ENCODE measurements around the gene APRT.

Gene APRT

DNA sequence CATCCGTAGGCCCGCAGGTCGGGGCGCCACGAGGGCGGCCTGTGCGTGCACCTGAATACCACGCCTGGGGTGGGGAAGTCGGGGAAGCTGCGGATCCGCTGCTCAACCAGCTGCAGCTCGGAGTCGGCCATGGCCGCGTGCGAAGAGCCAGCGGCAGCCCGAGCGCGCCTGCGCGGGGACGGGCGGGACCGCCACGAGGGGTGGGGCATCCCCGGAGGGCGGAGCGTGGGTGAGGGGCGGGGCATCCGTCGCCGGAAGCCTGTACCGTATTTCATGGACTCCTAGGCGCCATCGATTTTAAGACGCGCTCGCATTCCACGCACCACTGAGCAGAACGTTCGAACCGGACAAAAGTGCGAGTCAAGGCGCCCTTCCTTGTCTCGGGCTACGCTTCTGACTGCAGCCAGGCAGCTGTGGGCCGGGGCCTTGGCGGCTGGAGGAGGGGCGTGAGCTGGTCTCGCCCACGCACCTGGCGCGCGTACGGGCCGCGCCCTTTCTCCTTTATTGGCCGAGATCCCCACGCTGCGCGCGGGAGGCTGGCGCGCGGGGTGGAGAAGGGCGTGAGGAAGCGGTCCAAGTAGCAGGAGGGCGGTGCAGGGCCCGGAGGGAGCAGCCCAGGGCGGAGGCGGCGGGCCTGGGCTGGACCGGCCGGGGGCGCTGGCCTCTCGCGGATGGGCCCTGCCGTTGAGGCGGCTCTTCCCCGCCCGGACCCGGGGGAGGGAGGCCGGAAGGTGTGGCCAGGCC is at the start of gene APRT:
TSS of gene APRT (minus strand) at position 160 of the 744 bp plus-strand sequence. CDS start at position 131, 29 bp downstream.
- peak; percentile 98 for DNase-seq

- no peak for DNase-seq
Observed at GRCh38 chr16:88861359-88861758, 49.6 kb upstream of the APRT start.

DNA sequence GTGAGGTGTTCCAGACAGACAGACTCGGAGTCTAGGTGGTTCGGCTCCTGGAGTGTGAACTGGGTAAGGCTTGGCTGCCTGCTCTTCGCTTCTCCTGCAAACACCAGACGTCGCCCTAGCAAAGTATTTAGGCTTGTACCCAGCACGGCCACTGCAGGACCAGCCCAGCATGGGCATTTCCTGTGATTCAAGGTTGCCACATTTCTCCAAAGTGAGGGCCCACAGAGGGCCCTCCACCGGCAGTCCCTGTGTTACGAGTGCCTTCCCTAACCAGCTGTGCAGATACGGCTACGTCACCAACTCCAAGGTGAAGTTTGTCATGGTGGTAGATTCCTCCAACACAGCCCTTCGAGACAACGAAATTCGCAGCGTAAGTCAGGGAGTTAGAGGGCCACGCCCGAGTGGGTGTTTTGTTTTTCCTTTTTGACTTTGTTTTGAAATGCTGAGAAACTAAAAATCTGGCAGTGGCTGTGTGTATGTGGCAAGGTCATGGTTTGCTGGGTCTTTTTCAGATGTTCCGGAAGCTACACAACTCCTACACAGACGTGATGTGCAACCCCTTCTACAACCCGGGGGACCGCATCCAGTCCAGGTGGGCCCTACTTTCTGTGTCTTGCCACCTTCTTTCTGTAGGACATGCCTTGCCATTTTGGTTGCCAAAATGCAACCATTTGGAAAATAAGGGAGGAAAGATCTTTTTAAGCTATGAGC is 47.8 kb upstream of the APRT start:
- no peak for DNase-seq

DNA sequence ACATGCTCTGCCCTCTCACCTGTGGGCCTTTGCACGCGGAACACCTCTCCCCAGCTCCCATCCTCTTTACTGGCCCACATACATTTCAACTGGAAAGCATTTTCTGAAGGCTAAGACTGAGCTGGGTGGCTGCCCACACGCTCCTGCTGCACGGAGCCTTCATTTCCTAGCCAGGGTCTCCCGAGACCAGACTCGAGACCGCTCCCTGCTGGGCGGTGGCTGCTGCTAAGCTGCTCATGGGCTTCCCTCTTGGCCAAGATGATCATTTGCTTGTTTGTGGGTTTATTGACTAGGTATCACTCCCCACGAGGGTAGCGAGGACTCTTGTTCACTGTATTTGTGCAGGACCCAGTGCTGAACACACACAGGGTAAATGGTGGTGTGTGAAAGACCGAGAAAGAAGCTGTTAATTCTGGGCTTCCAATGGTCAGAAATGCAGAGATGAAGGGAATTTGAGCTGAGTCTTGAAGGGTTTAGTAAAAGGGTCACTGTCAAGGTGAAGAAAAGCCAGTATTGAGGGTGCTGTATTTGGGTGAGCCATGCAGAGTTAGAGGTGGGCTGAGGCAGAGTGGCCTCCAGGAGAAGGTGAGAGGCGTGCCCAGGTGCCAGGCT is 46.1 kb upstream of the APRT start:
- peak; percentile 78 for DNase-seq

DNA sequence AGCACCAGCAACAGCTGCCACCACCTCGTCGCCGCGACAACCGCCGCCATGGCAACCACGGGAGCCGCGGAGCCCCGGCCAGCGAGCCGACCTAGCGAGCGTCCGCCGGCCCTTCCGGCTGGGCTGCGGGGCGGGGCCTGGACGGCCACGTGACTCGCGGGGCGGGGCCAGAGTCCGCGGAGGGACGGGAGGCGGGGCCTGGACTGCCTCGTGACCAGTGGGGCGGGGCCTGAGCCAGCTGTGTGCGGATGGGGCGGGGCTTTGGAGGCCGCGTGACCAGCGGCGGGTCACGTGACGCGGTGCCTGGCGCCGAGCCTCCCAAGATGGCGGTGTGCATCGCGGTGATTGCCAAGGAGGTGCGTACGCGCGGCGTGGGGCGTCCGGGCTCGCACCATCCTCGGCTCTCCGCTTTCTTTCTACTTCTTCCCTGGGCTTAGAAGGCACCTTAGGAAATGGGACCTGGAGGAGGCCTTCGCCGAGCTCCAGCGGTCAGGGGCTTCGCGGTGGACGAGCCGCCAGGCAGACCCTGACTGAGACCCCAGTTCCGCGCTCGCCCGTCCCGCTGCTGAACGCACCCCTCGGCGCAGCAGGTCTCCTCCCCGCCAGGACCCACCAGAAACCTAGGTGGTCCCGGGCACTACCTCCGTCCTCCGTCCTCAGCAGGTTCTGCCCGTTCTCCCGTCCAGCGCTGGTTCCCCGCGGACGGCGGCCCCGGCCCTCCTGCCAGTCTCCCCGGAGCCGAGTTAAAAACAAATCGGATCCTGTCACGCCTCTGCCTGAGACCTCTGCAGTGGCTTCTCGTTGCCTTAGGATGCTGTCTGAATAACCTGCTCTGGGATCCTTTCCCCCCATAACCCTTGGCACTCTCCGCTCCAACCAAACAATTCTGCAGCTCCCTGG is 45.4 kb upstream of the APRT start, which contains the start of the genes GALNS and TRAPPC2L:
TSS of gene GALNS (minus strand) at position 120 of the 900 bp plus-strand sequence. CDS start at position 50, 70 bp downstream.
TSS of gene TRAPPC2L (plus strand) at position 300 of the 900 bp plus-strand sequence. CDS start at position 324, 24 bp downstream.
- peak; percentile 100 for DNase-seq

DNA sequence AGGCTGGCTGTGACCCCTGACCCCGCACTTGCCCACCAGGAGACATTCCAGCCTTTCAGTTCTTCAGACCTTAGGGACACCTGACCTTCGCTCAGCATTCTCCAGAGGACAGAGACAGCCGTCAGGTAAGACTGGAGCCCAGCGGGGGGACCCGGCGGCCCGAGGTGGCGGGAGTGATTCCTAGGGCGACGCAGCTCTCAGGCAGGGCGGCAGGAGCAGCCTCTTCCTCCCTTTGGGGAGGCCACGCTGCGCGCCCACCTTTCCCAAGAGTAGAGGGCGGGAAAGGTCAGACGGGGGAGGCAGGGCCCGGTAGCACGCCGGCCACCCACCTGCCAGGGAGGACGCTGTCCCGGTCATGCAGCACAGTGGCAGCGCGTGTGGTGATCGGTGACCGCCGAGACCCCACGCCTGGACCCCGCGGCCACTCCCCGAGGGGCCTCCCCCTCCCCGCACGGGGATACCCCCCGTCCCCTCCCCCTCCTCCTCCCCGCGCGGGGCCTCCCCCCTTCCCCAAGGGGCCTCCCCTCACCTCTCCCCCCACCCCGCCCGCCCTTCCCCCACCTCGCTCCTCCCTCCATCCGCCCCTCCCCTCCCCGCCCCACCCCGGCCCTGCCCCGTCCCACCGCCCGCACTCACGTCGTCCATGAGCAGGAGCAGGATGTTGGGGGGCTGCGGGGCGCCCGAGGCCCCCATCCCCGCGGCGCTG is 44.5 kb upstream of the APRT start:
- peak; percentile 34 for DNase-seq

DNA sequence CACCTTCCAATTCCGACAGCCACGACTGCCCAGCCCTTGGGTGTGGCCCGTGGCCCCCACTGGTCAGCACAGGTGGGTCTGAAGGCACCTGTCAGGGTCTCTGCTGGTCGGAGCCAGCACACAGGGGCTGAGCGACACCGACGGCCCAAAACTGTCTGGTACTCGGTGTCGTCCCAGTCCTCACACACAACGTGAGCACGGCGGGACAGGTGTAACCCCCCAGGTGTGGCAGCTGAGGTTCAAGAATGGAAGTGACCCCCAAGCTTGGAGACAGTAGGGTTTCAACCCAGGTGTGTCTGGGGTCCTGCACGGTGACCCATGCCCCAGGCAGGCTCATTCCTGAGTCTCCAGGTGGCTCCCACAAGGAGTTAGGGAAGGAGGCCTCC is 44.0 kb upstream of the APRT start:
- no peak for DNase-seq

DNA sequence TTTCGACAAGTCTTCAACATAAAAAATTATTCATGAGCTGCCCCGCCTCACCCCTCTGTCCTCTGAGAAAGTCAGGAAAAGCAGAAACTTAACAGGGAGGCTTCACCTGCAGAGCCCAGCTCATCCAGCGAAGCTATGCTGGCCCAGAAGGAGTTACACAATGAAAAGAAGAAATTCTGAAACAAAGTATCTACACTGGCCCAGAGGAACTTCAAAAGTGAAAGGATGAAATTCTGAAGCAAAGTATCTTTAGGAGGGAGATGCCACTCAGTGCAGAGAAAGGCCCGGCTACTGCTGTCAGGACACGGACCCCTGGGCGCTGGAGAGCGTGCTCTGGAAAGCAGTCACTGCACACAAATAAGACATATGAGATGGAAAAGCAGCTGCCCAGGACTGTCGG is 43.4 kb upstream of the APRT start:
- no peak for DNase-seq

GRCh38 chr16:88854306-88855111 is 42.8 kb upstream of the APRT start:
- peak; percentile 36 for DNase-seq

DNA sequence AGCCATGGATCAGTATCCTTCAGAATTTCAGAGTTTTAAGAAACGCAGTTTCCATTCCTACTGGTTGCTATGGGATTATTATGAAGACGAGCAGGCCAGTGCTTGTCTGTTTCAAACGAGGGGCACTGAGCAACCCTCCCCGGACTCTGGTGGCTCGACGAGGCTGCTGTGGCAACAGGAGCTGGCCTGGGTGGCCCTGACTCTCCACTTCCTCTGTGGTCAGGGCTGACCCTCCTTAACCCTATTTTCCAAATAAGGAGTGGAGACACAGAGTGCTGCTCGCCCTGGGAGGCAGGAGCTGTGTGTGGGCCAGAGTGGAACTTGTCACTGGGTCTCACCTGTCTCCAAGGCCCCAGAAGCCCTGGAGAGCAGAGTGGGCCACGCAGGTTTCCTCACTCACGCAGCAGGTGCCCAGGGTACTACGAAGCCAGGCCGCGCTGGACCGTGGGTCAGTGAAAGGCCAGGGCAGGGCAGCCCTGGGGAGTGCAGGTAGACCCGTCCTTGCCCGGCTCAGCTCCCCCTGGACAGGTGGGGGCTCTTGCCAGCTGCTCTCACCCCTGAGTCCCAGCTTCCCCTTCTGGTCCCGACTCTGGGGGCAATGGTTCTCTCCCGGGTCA is 41.7 kb upstream of the APRT start:
- DNase-seq, result no peak

- DNase-seq, result no peak
Observed at GRCh38 chr16:88851616-88852015, 39.9 kb upstream of the APRT start.

GRCh38 chr16:88850531-88851199 is 38.9 kb upstream of the APRT start:
- no peak for DNase-seq

- no peak for DNase-seq
Observed at GRCh38 chr16:88848557-88848956, 36.8 kb upstream of the APRT start.

DNA sequence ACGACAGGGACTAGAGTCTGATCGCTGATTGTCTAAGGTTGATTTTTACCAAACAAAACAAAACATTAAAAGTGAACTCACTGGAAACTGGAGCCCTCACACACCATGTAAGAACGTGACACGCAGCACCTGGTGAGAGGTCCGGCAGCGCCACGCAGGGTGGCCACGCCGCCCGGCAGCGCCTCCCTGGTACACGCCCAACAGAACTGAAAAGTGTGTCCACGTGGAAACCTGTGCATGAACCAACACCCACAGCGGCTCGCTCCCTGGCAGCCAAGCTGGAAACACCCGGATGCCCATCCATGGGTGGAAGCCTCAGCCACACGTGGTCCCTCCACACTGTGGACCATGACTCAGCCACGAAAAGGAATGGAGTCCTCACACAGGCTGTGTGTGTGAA is 35.9 kb upstream of the APRT start:
- DNase-seq, result no peak

DNA sequence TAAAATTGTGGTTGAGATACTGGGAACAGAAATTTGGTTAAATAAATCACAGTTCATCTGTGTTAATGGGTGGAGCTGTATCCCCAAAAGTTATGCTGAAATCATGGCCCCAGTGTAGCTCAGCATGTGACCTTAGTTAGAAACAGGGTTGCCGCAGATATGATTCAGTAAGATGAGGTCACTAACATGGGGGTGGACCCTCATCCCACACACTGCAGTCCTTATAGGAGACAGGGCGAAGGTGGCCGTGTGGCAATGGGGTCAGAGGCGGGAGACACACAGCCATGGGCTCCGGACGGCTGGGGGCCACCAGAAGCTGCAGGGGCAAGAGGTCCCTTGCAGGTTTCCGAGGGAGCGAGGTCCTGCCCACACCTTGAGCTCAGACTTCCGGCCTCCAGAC is 34.4 kb upstream of the APRT start:
- no peak for DNase-seq

GRCh38 chr16:88844419-88845036 is 32.8 kb upstream of the APRT start:
- no peak for DNase-seq

GRCh38 chr16:88843256-88843655 is 31.5 kb upstream of the APRT start:
- no peak for DNase-seq

DNA sequence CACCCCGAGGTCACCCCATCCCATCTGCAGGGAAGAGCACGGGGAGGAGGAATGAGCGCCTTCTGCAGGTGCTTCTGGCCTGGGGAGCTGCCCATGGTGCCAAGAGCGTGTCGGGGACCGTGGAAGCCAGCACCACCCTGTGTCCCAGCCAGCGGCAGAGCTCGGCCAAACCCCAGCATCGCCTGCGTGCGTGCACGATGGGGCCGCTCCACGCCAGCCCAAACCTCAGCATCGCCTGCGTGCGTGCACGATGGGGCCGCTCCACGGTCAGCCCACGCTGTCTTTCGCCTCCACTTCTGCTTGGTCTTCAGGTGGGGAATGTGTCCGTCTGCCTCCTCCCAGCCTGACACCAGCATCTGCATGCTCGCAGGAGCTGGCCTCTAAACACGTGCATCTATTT is 31.1 kb upstream of the APRT start:
- DNase-seq, result no peak

DNA sequence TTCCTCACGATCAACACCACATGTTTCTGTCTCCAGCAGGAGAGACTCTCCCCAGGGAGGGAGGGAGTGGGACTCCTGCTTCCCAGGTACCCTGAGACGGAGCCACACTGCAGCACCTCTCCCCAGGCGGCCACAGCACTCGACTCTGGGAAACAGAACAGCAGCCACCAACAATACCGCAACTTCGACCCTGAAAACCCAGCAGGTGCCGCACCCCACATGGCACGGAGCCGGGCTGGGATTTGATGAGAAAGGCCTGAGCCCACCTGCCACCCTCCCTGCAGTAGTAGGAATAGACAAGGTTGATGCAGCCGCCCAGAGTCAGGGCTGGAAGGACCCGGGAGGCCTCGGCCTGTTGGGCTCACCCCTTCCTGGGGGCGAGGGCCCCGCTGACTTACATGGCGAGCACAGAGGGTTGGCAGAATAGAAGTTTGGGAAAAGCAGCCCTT is 30.6 kb upstream of the APRT start:
- no peak for DNase-seq
